Caki2 (cell line): ENCODE data around the gene SYNGR3. TPM values are rescaled to one million over a fixed set of nuclear protein-coding genes. Genes with fewer than 3 reads are reported as not detected.
"Not testable (repeated sequence)": the region's sequence is repeated elsewhere in the genome, so short reads cannot be mapped to it uniquely, and the experiment has no call there.

Experiments used
- DNase-seq: peaks from one replicate; pipeline ENCODE4 v3.0.0-alpha.2; 2015; ENCODE audit warnings: low read depth
- in situ Hi-C: cut with HindIII; loops from 2 replicates; pipeline ENCODE4 v1.10.0; 2016; ENCODE audit warnings: low sequenced_read_pairs, low pct_unique_long_range_greater_than_20kb, mixed read lengths
- total RNA-seq: library from RNA; depleted of rRNA; stranded (reverse); fragments of >200 nt; shearing (Covaris generic); gene quantifications from 2 replicates; pipeline ENCODE4 v1.2.3, GENCODE V29; 2014; ENCODE audit warnings: low replicate concordance

Gene SYNGR3
- total RNA-seq, 1 experiment from 2014 or later: 44.9 TPM

DNA sequence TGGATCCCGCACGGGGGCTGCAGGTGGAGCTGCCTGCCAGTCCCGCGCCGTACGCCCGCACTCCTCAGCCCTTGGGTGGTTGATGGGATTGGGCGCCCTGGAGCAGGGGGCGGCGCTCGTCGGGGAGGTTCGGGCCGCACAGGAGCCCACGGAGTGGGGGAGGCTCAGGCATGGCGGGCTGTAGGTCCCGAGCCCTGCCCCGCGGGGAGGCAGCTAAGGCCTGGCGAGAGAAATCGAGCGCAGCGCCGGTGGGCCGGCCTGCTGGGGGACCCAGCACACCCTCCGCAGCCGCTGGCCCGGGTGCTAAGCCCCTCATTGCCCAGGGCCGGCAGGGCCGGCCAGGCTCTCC is 31.7 kb upstream of the SYNGR3 start:
- in situ Hi-C loops, DNase-seq: not testable (repeated sequence)

- in situ Hi-C loops: no loop called here
- DNase-seq: no peak
These were observed 31.0 kb upstream of the SYNGR3 start for GRCh38 chr16:1958715-1959268.

- DNase-seq: peak; percentile 86
- in situ Hi-C loops: loop anchor here (10.0 kb wide), 1 partner anchor 95 kb away; no protein-coding TSS in a partner anchor
These were observed 30.3 kb upstream of the SYNGR3 start, which contains the start of gene NDUFB10 for GRCh38 chr16:1959269-1960039. Gene NDUFB10, plus strand, starts transcription at chr16:1959538. Its CDS starts 87 bp downstream, at chr16:1959625.

DNA sequence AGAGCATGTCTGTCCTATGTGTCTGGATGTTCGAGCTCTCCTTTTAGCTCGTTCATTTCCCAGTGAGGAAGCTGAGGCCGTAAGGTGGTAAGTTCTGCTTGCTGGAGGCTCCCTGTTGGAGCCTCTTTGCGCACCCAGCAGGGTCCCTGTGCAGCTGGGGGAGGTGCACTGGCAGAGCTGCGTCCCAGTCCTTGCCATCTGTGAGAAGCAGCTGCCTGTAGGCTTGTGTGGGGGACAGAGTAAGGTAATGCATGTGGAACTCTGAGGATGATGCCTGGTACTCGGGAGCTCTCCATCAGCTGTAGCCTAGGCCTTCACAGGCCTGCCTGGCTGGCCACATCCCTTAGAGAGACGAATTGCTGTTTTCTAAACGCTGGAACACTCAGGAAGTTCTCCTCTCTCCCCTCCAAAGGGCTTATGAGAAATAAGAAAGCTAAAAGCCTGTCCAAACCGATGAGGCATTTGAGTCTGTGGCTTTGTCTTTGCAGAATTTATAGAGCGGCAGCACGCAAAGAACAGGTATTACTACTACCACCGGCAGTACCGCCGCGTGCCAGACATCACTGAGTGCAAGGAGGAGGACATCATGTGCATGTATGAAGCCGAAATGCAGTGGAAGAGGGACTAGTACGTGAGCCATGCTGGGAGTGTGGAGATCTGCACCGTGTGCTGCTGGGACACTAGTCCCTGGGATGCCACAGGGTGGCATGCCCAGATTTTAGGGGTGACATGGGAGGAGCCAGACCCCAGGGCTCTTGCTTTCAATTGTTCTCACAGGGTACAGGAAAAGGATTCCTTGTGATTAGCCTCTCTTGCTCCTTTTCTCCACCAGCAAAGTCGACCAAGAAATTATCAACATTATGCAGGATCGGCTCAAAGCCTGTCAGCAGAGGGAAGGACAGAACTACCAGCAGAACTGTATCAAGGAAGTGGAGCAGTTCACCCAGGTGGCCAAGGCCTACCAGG is 28.8 kb upstream of the SYNGR3 start:
- in situ Hi-C loops: loop anchor here (10.0 kb wide), 1 partner anchor 96 kb away; no protein-coding TSS in a partner anchor
- peak; percentile 54 for DNase-seq

DNA sequence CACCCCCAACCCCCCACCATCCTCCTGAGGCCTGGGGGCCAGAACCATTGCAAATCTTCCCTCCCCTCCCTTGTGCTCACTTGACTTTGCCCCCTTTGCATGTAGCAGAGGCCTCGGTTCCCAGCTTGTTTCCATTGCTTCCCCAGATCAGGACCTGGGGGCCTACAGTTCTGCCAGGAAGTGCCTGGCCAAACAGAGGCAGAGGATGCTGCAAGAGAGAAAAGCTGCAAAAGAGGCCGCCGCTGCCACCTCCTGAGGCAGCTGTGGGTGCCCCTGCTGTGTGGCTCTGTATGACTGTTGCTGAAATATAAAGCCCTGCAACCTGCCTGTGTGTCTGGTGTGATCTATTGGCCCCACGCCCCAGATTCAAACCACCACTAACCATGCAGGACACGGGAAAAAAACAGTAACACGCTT is 28.1 kb upstream of the SYNGR3 start:
- in situ Hi-C loops: loop anchor here (10.0 kb wide), 1 partner anchor 97 kb away; no protein-coding TSS in a partner anchor
- no peak for DNase-seq

DNA sequence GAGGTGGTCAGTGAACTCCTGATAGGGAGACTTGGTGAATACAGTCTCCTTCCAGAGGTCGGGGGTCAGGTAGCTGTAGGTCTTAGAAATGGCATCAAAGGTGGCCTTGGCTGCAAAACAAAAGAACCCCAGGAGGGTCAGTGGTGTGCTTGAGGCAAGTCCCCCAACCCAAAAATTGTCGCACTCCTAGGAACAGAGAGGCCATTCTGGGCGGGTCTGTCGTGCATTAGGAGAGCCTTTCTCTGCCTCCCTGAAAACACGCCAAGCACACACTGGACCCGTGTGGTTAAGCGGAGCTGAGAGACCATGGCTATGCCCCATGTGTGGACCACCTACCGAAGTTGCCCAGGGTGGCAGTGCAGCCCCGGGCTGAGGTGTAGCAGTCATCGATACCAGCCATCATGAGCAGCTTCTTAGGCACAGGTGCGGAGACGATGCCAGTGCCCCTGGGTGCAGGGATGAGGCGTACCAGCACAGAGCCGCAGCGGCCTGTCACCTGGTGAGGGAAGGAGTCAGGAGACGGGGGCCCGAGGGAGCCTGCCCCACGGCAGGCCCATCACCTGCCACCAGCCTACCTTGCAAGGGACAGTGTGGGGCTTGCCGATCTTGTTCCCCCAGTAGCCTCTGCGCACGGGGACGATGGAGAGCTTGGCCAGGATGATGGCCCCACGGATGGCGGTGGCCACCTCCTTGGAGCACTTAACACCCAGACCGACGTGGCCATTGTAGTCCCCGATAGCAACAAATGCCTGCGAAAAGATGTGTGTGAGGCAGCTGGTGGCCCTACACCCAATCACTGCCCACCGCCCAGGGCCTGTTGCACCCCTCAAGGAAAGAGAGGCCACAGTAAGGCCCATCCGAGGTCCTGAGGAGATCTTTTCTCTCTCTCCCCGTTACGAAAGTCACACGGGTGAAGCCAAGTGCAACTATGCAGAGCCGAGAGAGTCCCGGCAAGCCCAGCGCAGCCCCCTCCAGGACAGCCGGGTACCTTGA is 27.3 kb upstream of the SYNGR3 start:
- in situ Hi-C loops: loop anchor here (10.0 kb wide), 1 partner anchor 98 kb away; no protein-coding TSS in a partner anchor
- not testable (repeated sequence) for DNase-seq

DNA sequence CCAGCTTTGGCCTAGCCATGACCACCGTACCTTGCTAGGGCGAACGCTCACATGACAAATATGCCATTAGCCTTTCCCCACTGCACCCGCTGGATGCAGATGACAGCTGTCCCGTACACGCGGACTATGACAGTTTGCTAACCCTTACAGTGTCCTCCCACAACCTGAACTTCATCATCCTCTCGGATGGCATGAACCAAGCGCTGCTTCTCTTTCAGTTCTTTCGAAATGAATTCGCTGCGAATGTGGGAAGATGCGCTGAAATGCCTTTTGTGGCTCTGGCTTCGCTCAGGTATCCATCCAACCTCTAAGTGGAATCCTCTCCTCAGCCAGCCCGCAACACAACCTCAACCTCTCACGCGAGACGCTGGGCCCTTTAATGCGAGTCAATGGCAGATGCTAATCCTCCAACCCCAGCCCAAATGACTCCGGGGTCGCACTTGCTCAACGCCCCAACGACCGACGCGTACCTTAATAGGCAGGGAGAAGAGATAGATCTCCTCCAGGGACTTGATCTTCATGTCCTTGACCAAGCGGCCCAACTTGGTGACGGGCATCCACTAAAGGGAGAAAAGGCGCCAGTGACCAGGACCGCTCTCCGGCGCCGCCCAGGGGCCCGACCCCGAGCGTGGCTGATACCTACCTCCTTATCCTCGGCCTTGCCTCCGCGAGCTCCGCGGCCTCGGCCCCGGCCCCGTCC is 25.8 kb upstream of the SYNGR3 start:
- DNase-seq: no peak
- in situ Hi-C loops: loop anchor here (10.0 kb wide), 1 partner anchor 99 kb away; no protein-coding TSS in a partner anchor

DNA sequence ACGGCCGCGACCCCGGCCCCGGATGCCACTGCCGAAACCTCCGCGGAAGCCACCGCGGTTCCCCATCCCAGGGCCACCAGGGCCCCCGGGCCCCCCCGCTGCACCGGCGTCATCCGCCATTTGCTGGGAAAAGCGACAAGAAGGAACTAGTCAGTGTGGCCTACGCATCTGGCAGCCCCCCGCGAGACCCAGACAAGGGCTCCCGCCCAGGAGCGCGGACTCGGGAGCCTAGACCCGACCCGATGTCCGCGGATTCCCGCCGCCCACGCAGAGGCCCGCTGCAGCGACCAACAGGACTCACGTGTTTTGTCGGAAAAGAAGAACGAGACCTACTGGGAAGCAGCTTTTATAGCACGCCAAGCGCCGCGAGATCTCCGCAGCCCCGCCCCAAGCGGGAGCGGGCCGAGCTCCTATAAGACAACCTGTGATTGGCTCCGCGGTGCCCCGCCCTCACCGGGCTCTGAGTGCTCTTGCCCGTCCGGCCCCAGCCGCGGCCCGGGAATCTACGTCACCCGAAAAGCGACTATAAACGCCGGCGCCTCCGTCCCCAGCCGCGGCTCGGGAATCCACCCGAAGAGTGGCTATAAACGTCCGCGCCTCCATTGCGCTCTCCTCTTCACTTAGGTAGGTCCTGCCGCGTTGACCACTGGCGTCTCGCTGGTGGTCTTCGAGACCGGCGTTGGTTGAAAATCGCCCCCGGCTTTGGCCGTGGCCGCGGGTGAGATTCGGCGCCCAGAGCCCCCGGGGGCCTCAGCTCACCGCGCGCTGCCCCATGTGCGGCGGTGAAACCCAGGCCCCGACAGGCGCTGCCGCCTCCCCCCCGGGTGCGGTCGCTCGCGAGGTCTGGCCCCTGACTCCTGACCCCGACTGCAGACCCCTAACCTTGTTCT is 25.0 kb upstream of the SYNGR3 start, which contains the start of gene RPS2:
Gene RPS2 (minus strand): TSS at position 321 of the 890 bp plus-strand sequence. CDS start 201 bp downstream, at position 120.
- DNase-seq: peak; percentile 97
- in situ Hi-C loops: loop anchor here (10.0 kb wide), 1 partner anchor 100 kb away; no protein-coding TSS in a partner anchor

GRCh38 chr16:1965396-1966001 is 24.3 kb upstream of the SYNGR3 start:
- in situ Hi-C loops: loop anchor here (10.0 kb wide), 1 partner anchor 101 kb away; no protein-coding TSS in a partner anchor
- DNase-seq: no peak

DNA sequence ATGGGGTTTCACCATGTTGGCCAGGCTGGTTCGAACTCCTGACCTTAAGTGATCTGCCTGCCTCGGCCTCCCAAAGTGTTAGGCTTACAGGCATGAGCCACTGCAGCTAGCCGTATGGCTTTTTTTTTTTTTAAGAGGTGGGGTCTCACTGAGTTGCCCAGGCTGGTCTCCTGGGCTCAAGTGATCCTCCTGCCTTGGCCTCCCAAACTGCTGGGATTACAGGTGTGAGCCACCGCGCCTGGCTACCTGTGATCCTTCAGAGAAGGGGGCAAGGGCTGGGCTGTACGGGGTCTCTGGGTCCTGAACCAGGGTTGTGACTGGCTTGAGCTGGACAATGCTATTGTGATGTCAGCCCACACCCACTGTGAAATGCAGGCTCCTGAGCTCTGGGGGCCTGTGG is 23.3 kb upstream of the SYNGR3 start, which contains the start of gene RNF151:
Gene RNF151 (plus strand): TSS at position 397 of the 400 bp plus-strand sequence. CDS start 26 bp downstream, outside the sequence.
- in situ Hi-C loops: loop anchor here (10.0 kb wide), 1 partner anchor 102 kb away; no protein-coding TSS in a partner anchor
- no peak for DNase-seq

- DNase-seq: no peak
- in situ Hi-C loops: loop anchor here (10.0 kb wide), 1 partner anchor 104 kb away; no protein-coding TSS in a partner anchor
These were observed 21.4 kb upstream of the SYNGR3 start for GRCh38 chr16:1968146-1968953.

DNA sequence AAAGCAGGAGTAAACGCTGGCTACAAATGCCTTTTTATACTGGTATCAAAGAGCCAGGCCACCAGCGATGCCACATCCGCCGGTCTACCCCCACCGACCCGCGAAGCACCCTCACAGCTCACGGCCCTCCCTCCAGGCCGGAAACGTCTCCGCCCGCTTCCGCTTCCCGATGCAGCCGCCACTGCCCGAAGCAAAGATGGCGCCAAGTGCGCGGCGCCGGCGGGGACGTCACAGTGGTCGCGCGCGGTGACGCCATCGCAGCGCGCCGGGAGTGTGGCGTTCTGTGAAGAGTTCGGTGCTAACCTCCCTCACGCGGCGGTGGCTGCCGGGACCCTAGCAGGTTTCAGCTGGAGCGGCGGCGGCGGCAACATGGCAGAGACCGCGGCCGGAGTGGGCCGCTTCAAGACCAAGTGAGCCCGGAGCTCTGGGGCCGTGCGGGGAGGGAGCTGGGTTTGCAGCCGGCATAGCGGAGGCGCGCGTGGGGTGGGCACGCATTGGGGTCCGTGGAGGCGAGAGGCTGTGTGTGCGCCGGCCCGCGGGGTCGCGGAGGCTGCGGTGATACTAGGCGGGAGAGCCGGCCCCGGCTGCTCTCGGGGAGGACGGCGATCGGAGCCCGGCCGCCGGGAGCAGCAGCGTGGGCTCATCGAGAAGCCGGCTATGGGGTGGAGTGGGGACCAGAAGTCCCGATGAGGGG is 17.8 kb upstream of the SYNGR3 start, which contains the start of gene TBL3:
Gene TBL3 (plus strand): TSS at position 258 of the 694 bp plus-strand sequence. CDS start 112 bp downstream, at position 370.
- DNase-seq: peak; percentile 96
- in situ Hi-C loops: no loop called here

- in situ Hi-C loops: no loop called here
- DNase-seq: no peak
These were observed 17.3 kb upstream of the SYNGR3 start for GRCh38 chr16:1972490-1972877.
